ENCODE data around the gene POLR2A. TPM values are rescaled to one million over a fixed set of nuclear protein-coding genes. Genes with fewer than 3 reads are reported as not detected.
A peak's percentile ranks its signal among the peaks of the same experiment; 100 is the strongest.

Gene POLR2A
- total and polyA plus RNA-seq, 2 of the 13 experiments (the other 11 are each of a cell fraction or from before 2014, with no cell fraction given) = 17.8 to 18.3 TPM

DNA sequence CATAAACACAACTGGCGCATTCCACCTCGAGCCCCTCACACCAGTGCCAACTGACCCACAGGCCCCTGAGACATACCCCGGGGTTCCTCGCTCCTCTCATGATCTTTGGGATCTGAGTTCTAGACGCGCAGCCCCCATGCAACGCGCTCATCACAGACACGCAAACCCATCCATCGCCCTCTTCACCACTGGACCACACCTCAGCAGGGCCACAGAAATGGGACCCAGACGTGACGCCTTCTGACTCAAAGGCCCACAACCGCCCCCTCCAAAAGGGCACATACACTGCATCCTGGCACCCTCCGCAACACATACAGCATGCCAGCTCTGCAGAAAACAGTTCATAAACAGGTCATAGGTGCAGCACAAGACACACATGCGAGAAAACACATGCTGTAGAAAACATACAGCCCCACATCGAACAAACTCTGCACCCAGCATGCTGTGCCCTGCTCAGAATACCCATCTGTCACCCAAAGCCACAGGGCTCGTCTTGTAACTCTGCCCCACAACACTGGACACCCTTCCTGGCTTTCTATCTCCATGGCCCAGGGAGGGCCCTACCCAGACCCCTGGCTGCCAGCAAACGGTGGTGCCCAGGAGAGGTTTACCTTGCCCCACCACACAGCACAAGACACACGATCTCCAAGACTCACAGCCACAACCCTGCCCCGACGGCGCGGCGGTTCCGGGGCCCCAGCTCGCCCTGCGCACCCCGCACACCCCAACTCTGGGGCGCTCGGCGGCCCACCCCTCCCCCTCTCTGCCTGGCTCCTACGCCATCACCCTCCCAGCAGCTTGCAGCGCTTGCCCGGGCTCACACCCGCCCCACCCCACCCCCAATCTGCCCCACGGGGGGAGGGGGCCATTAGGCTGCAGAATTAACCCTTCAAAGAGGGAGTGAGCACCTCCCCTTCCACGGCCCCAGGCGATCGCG lies 5.6 kb upstream of the POLR2A start (continued):
- TF ChIP-seq, protein P1, sequence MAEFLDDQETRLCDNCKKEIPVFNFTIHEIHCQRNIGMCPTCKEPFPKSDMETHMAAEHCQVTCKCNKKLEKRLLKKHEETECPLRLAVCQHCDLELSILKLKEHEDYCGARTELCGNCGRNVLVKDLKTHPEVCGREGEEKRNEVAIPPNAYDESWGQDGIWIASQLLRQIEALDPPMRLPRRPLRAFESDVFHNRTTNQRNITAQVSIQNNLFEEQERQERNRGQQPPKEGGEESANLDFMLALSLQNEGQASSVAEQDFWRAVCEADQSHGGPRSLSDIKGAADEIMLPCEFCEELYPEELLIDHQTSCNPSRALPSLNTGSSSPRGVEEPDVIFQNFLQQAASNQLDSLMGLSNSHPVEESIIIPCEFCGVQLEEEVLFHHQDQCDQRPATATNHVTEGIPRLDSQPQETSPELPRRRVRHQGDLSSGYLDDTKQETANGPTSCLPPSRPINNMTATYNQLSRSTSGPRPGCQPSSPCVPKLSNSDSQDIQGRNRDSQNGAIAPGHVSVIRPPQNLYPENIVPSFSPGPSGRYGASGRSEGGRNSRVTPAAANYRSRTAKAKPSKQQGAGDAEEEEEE (CRISPR knock-in tag; IDR thresholded peaks at IDR 0.05; ENCODE audit: borderline replicate concordance) = no peak
- TF ChIP-seq NR2F6 (IDR thresholded peaks at IDR 0.05) (no peak), NR2F6 (CRISPR knock-in tag; IDR thresholded peaks at IDR 0.05) (no peak), TEAD3 (CRISPR knock-in tag; optimal IDR thresholded peaks at IDR 0.05; ENCODE audit: borderline replicate concordance) (no peak), ZNF619 (CRISPR knock-in tag; IDR thresholded peaks at IDR 0.05) (0 out of 2 replicates have a peak, but pooled peaks have one; percentile 43), SYNCRIP (IDR thresholded peaks at IDR 0.05; ENCODE audit: insufficient read depth, low read depth, low read length) (no peak), ZNF850 (CRISPR knock-in tag; conservative IDR thresholded peaks at IDR 0.05) (no peak), MBD4 (IDR thresholded peaks at IDR 0.05; ENCODE audit: borderline replicate concordance, low read length) (no peak), HDAC2 (CRISPR knock-in tag; IDR thresholded peaks at IDR 0.05) (no peak), TCF7 (IDR thresholded peaks at IDR 0.05; ENCODE audit: low read depth) (no peak), ZNF883 (CRISPR knock-in tag; IDR thresholded peaks at IDR 0.05; ENCODE audit: not compliant biosample characterization) (peak; percentile 47), HDAC1 (CRISPR knock-in tag; IDR thresholded peaks at IDR 0.05) (peak; percentile 53), TSC22D2 (CRISPR knock-in tag; IDR thresholded peaks at IDR 0.05; ENCODE audit: borderline replicate concordance) (no peak), DPF2 (CRISPR knock-in tag; IDR thresholded peaks at IDR 0.05; ENCODE audit: borderline replicate concordance, low read depth) (no peak), TRIM24 (CRISPR knock-in tag; IDR thresholded peaks at IDR 0.05) (no peak), ZNF274 (CRISPR knock-in tag; IDR thresholded peaks at IDR 0.05) (no peak)
- TF ChIP-seq, protein P2, sequence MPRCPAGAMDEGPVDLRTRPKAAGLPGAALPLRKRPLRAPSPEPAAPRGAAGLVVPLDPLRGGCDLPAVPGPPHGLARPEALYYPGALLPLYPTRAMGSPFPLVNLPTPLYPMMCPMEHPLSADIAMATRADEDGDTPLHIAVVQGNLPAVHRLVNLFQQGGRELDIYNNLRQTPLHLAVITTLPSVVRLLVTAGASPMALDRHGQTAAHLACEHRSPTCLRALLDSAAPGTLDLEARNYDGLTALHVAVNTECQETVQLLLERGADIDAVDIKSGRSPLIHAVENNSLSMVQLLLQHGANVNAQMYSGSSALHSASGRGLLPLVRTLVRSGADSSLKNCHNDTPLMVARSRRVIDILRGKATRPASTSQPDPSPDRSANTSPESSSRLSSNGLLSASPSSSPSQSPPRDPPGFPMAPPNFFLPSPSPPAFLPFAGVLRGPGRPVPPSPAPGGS (CRISPR knock-in tag; IDR thresholded peaks at IDR 0.05) = no peak
- TF ChIP-seq, protein P3, sequence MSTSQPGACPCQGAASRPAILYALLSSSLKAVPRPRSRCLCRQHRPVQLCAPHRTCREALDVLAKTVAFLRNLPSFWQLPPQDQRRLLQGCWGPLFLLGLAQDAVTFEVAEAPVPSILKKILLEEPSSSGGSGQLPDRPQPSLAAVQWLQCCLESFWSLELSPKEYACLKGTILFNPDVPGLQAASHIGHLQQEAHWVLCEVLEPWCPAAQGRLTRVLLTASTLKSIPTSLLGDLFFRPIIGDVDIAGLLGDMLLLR (CRISPR knock-in tag; IDR thresholded peaks at IDR 0.05) = no peak

All from HepG2 (cell line).